GM12892 (cell line): ENCODE data around the gene JAKMIP3.

Experiments
- POLR2A ChIP-seq: IDR thresholded peaks from 2 replicates; pipeline ENCODE4 v1.6.1; 2011; ENCODE audit warnings: low read depth, low read length, control low read depth
- POLR2AphosphoS5 ChIP-seq: IDR thresholded peaks from 2 replicates; pipeline ENCODE4 v1.6.1; 2011; ENCODE audit warnings: low read depth, low read length, control low read depth
- TAF1 ChIP-seq: IDR thresholded peaks from 2 replicates; pipeline ENCODE4 v1.6.1; 2011; ENCODE audit warnings: low read depth, mild to moderate bottlenecking, control low read depth, low read length, borderline replicate concordance

DNA sequence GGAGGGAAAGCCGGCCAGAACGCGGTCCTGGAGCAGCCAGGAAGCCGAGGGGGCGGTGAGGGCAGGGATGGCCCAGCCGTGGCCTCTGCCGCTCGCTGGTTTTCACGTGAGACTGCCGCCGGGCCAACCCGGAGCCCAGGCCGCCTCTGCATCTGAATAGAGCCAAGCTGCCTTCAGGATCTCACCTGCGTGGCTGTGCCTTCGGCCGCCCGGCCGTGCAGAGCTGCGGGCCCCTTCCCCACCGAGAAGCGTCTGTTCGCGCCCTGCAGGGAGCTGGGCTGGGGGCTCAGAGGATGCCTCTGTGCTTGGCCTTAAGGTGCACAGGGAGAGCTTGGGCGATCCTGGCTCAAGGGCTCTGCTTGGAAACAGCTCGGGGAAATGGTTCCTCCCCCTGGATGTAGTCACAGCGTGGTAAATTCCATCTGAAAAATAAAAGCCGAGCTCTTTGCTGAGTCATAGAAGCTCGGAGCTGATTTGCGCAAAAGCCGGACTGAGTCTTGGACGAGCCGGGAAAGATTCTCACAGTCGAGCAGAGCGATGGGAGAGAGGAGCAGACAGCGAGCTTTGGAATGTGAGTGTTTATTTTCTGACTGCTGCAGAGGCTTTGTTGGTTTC, at the start of gene JAKMIP3:
- TF ChIP-seq POLR2AphosphoS5 (no peak), POLR2A (no peak), TAF1 (no peak)
